GM12891 (cell line): ENCODE results near the gene SMIM44.

ENCODE experiments used
- POLR2A ChIP-seq: IDR thresholded peaks from 2 replicates; pipeline ENCODE4 v1.6.1; 2011; ENCODE audit warnings: low read depth, low read length, control low read depth
- POLR2AphosphoS5 ChIP-seq: IDR thresholded peaks from 2 replicates; pipeline ENCODE4 v1.6.1; 2011; ENCODE audit warnings: low read depth, low read length, control low read depth

- TF ChIP-seq POLR2A: no peak
- no peak for TF ChIP-seq POLR2AphosphoS5
These were observed 43.2 kb downstream of the SMIM44 start for GRCh38 chr19:3440082-3440481.
